RWPE2 (cell line): ENCODE results near the gene KCNMA1.

Experiments used
- ATAC-seq: fragments of 200-7000 bp; cut with Tn5 transposase; 3 replicates; pipeline ENCODE4 v1.9.1; 2021; ENCODE audit warnings: low read depth
- DNase-seq: peaks from one replicate; pipeline ENCODE4 v3.0.0-alpha.2; 2020; ENCODE audit warnings: low spot score
- H3K27ac ChIP-seq: fragments of 450-650 bp; 2 replicates; pipeline ENCODE4 v1.5.1; 2017; ENCODE audit warnings: mild to moderate bottlenecking; ENCODE audit not compliant: poor library complexity, severe bottlenecking
- H3K27me3 ChIP-seq: fragments of 250-450 bp; sonication (Bioruptor Pico); 2 replicates; pipeline ENCODE4 v1.5.1; 2021; ENCODE audit warnings: mild to moderate bottlenecking, moderate library complexity; ENCODE audit not compliant: insufficient read depth, poor library complexity, severe bottlenecking
- H3K36me3 ChIP-seq: fragments of 250-450 bp; sonication (Bioruptor Pico); 2 replicates; pipeline ENCODE4 v1.5.1; 2020; ENCODE audit warnings: low read depth, mild to moderate bottlenecking, moderate library complexity
- H3K4me1 ChIP-seq: fragments of 250-450 bp; sonication (Bioruptor Pico); 2 replicates; pipeline ENCODE4 v1.5.1; 2021; ENCODE audit warnings: mild to moderate bottlenecking, moderate library complexity; ENCODE audit not compliant: insufficient read depth, poor library complexity, severe bottlenecking
- H3K4me3 ChIP-seq: fragments of 250-450 bp; sonication (Bioruptor Pico); 2 replicates; pipeline ENCODE4 v1.5.1; 2021; ENCODE audit warnings: mild to moderate bottlenecking, moderate library complexity; ENCODE audit not compliant: severe bottlenecking
- H3K9me3 ChIP-seq: fragments of 250-450 bp; sonication (Bioruptor Pico); 2 replicates; pipeline ENCODE4 v1.5.1; 2021; ENCODE audit warnings: mild to moderate bottlenecking, moderate library complexity; ENCODE audit not compliant: severe bottlenecking
- TF ChIP-seq, protein P1 (sequence below): fragments of 450-650 bp; IDR thresholded peaks from one replicate; pipeline ENCODE4 v1.5.1; 2017; ENCODE audit warnings: mild to moderate bottlenecking, moderate library complexity; ENCODE audit not compliant: poor library complexity, severe bottlenecking

KCNMA1 gene

DNA sequence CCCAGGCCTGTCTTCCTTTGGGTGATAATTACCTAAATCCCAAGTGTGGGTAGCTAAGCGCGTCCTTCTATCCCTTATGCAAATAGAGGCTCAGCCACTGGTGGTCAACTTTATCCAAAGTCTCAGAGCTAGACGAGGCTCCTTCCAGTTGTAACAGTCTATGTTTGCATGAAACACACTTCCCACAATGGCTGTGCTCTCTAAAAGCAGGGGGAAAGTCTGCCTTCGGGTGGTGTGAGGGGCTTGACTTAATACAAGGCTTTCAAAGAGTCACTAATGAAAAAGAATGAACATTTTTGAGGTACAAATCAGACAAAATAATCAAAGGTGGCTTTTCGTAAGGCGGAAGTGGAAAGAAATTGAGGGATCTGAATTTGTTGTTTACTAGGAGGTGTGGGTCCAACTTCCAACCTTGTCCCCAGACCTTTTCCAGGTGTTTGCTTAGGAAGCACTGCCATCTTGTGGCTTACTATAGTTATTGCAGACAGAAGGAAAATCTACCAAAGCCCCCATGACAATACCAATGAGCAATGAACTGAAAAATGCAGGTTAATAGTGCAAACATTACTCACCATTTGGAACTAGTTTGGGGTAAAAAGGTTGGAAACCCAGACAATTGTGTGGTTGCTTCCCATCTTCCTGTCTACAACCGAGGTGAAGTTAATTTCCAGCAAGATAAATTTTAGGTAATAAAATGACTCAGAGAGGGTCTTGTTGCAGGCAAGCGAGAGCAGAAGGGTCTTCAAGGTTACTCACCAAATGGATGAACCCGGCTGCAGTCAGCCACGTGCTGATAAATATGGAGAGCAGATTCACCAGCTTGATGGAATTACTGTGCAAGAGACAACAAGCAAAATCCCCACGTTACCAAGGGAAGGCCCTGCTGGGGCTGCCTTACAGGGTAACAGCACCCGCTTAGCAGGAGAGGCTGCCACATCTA lies 525.7 kb downstream of the KCNMA1 start:
- ATAC-seq: peak; percentile 90
- Histone ChIP-seq H3K27ac (peak overlapping the region; percentile 87), H3K36me3 (no peaks in the 10 kb centered on the region), H3K27me3 (no peaks in the 10 kb centered on the region), H3K4me3 (no peak overlapping the region), H3K9me3 (no peaks in the 10 kb centered on the region), H3K4me1 (peaks cover 11% of the 10 kb centered on the region)
- DNase-seq: no peak
- TF ChIP-seq, protein P1, sequence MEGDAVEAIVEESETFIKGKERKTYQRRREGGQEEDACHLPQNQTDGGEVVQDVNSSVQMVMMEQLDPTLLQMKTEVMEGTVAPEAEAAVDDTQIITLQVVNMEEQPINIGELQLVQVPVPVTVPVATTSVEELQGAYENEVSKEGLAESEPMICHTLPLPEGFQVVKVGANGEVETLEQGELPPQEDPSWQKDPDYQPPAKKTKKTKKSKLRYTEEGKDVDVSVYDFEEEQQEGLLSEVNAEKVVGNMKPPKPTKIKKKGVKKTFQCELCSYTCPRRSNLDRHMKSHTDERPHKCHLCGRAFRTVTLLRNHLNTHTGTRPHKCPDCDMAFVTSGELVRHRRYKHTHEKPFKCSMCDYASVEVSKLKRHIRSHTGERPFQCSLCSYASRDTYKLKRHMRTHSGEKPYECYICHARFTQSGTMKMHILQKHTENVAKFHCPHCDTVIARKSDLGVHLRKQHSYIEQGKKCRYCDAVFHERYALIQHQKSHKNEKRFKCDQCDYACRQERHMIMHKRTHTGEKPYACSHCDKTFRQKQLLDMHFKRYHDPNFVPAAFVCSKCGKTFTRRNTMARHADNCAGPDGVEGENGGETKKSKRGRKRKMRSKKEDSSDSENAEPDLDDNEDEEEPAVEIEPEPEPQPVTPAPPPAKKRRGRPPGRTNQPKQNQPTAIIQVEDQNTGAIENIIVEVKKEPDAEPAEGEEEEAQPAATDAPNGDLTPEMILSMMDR: peak; percentile 91

DNA sequence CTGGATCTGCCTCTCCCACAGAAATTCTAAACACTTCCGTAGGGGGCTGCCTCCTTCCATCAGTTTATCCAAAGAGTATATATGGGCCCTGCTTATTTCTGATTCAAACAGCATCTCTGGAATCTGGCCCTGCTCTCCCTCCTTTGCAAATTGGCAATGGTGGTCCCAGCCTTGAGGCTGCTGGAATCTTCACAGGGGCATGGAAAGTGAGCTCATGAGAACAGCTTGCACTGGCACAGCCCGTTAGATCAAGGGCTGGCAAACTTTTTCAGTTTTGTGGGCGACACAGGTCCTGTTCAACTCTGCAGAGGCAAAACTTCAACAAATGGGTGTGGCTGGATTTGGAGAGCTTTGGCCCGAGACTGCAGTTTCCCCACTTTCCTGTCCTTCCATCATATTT lies 526.9 kb downstream of the KCNMA1 start:
- Histone ChIP-seq H3K36me3 (no peaks in the 10 kb centered on the region), H3K4me3 (no peak overlapping the region), H3K27ac (no peak overlapping the region), H3K27me3 (no peaks in the 10 kb centered on the region), H3K4me1 (peaks cover 9% of the 10 kb centered on the region), H3K9me3 (no peaks in the 10 kb centered on the region)
- ATAC-seq (no peak), DNase-seq (no peak)
- TF ChIP-seq, protein P1: no peak

DNA sequence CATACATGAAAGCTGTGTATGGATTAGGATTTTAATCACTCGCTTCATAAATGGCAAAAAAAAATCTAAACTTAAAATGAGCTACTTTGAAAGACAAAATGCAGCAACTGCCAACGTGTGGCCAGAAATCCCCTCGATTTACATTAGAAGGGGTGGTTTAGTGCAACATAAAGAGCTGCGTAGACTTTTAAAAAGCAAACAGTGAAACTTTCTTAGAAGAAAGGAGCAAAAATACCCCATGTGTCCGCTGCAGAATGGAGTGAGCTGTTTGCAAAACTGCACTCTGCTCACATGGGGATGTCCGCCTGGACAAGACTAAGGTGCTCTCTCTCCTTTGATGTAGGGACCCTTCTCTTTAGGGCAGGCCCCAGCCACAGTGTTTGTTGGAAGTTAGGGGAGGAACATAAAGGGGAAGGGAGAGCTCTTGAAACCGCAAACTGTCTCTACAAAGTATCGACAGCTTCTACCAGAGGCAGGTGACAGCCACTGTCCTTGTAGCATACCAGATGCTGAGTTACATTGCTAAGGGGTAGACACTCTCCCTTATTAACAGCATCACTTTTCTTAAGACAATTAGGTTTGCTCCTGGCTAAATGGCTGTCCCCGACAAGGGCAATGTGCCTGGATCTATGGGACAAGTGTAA lies 528.1 kb downstream of the KCNMA1 start:
- Histone ChIP-seq H3K4me3 (no peak overlapping the region), H3K27ac (no peak overlapping the region), H3K36me3 (no peaks in the 10 kb centered on the region), H3K4me1 (peaks cover 9% of the 10 kb centered on the region), H3K27me3 (no peaks in the 10 kb centered on the region), H3K9me3 (no peaks in the 10 kb centered on the region)
- ATAC-seq: no peak
- DNase-seq: no peak
- TF ChIP-seq, protein P1: no peak

DNA sequence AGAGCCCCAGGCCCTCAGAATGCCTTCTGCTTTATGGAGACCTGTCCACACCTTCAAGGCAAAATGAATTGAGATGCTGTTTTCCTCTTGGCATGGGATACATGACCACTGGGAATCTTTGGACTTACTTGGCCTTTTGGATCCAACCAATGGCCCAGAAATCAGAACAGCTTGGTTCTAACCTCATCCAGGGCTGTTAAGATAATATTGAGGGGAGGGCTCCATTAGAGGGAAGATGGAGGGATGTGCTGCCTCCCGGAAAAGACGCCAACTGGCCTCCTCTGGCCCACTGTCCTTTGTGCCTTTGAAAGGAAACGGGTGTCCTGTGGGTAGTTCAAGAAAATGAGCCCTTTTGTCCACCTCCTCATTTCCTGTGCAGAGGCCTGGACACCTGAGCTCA lies 530.9 kb downstream of the KCNMA1 start:
- Histone ChIP-seq H3K4me1 (no peaks in the 10 kb centered on the region), H3K36me3 (no peaks in the 10 kb centered on the region), H3K27me3 (no peaks in the 10 kb centered on the region), H3K9me3 (no peaks in the 10 kb centered on the region), H3K27ac (no peak overlapping the region), H3K4me3 (no peak overlapping the region)
- ATAC-seq (no peak), DNase-seq (no peak)
- TF ChIP-seq, protein P1: no peak

DNA sequence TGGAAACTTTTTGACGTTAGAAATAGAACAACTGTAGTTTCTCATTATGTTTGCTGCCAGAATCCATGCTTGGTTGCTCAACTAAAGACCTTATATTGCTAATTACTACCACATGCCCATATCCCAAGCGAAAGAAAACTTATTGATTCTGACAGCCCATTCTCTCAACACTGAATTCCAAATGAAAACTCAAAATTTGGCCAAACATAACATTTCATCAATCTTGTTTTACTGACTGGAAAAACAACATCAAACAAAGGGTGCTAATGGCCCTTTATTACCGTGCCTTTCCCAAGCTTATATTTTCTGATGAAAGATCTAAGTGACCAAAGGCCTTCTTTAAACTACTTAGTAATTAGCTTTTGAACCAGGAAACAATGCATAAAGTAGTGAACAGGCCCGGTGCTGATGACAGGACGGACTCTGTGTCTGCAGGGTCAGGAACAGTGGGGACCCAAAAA lies 531.8 kb downstream of the KCNMA1 start:
- TF ChIP-seq, protein P1: no peak
- Histone ChIP-seq H3K27me3 (no peaks in the 10 kb centered on the region), H3K27ac (no peak overlapping the region), H3K4me1 (no peaks in the 10 kb centered on the region), H3K4me3 (no peak overlapping the region), H3K9me3 (no peaks in the 10 kb centered on the region), H3K36me3 (no peaks in the 10 kb centered on the region)
- ATAC-seq: no peak
- no peak for DNase-seq
